Measurements from ENCODE around the gene KDM4C.
"Not testable (repeated sequence)": the region's sequence is repeated elsewhere in the genome, so short reads cannot be mapped to it uniquely, and the experiment has no call there.

Gene KDM4C

DNA sequence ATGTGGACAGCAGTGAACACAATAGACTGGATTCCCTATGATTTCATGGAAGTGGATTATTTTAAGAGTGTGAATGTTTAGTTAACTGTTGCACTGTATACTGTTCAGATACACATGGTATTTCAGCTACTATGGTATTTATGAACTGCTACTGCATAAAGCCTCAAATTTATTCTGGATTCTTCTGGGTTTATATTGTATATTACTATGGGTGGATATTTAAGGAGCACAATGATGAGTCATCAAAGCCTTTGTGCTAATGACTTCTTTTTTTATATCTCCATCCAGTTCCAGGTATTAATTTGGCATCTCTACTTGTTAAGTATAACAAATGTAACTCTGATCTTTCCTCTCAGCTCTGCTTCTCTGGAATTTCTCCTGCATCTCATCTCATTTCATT lies 6.8 kb downstream of the KDM4C start:
- H3K4me3 ChIP-seq (ENCODE audit: low read depth, low read length), result no peak overlapping the region
- DNase-seq (ENCODE audit: low read depth), result no peak
- TF ChIP-seq, protein P1, sequence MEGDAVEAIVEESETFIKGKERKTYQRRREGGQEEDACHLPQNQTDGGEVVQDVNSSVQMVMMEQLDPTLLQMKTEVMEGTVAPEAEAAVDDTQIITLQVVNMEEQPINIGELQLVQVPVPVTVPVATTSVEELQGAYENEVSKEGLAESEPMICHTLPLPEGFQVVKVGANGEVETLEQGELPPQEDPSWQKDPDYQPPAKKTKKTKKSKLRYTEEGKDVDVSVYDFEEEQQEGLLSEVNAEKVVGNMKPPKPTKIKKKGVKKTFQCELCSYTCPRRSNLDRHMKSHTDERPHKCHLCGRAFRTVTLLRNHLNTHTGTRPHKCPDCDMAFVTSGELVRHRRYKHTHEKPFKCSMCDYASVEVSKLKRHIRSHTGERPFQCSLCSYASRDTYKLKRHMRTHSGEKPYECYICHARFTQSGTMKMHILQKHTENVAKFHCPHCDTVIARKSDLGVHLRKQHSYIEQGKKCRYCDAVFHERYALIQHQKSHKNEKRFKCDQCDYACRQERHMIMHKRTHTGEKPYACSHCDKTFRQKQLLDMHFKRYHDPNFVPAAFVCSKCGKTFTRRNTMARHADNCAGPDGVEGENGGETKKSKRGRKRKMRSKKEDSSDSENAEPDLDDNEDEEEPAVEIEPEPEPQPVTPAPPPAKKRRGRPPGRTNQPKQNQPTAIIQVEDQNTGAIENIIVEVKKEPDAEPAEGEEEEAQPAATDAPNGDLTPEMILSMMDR (IDR thresholded peaks at IDR 0.05; ENCODE audit: insufficient read depth, low read depth, low read length, missing control alignments), result no peak

DNA sequence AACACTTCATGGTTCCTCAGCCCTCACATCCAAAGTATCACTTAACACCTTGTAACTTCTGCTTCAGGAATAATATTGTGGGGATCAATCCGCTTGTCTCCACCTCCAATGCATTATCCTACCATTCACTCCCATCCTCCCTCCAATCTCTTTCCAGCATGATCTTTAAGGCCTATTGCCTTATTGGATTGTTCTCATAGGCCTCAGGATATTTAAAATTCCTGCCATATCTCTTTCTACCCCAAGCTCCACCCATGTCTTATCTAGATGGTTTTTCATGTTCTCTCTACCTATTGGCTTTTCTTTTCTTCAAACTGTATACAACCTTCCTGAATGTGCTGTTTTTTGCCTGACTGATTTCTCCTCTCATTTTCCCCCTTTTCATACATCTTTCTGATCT lies 7.2 kb downstream of the KDM4C start:
- TF ChIP-seq, protein P1 (IDR thresholded peaks at IDR 0.05; ENCODE audit: insufficient read depth, low read depth, low read length, missing control alignments), result no peak
- no peak for DNase-seq (ENCODE audit: low read depth)
- H3K4me3 ChIP-seq (ENCODE audit: low read depth, low read length), result no peak overlapping the region

DNA sequence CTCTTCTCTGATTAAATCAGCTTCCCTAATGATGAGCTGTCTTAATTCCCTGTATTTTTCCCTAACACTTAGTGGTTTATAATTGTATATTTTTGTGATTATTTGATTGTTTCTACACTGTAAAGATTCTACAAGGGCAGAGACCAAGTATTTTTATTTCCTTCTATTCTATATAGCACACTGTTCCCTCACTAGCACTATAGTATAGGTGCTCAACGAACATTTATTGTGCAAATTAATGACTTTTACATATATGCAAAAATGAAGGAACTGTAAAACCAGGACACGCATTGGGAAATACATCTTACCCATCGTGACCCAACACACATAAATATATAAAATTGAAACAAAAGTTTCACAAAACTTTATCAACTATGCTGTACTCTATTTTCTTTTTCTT lies 7.6 kb downstream of the KDM4C start:
- no peak overlapping the region for H3K4me3 ChIP-seq (ENCODE audit: low read depth, low read length)
- DNase-seq (ENCODE audit: low read depth), result no peak
- TF ChIP-seq, protein P1 (IDR thresholded peaks at IDR 0.05; ENCODE audit: insufficient read depth, low read depth, low read length, missing control alignments), result no peak

DNA sequence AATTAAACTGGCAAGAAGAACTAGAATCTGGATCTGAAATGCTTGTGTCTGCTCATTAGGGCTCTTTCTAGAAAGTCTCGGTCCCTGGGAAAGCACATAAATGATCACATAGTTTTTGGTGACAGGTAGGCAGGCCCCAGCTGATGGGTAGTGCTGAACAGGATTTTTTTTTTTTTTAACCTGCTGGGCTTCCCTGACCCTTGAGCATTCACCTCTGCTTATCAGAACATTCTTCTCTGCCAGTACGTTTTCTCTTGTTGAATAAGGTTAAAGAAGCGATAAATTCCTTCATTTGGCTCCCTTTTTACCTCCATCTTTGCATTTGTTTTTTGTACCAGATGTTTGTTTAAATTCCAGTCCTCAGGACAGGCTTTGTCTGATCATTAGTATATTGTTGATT lies 8.8 kb downstream of the KDM4C start:
- DNase-seq (ENCODE audit: low read depth), result no peak
- TF ChIP-seq, protein P1 (IDR thresholded peaks at IDR 0.05; ENCODE audit: insufficient read depth, low read depth, low read length, missing control alignments), result no peak
- no peak overlapping the region for H3K4me3 ChIP-seq (ENCODE audit: low read depth, low read length)

DNA sequence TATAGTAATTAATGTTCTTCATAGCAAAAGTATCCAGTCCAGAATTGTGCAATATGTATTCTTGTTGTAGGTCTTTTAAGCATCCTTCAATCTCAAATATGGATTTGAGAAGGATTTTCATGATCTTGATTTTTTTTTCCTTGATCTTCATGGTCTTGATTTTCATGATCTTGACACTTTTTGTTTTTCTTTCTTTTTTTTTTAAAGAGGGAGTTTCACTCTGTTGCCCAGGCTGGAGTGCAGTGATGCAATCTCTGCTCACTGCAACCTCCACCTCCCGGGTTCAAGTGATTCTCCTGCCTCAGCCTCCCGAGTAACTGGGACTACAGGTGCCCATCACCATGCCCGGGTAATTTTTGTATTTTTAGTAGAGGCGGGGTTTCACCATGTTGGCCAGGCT lies 10.8 kb downstream of the KDM4C start:
- H3K4me3 ChIP-seq (ENCODE audit: low read depth, low read length); DNase-seq (ENCODE audit: low read depth): not testable (repeated sequence)

DNA sequence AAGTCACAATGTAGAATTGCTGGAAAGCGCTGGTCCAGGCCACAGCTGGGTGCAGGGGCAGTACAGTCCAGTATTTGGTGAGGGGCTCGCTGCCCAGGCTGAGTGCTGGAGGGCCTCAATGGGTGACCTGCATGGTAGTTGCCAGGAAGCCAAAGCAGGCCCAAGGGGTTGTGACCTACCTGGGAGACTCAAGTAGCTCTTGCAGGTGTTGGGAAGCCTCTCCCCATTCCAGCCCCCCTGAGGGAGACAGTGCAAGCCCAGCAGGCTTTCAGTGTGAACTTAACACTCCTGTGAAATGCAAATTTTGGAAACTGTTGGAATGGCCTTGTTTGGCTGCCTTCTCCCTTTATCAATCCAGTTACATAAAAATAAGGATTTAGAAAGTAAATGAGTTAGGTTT lies 13.9 kb downstream of the KDM4C start:
- no peak overlapping the region for H3K4me3 ChIP-seq (ENCODE audit: low read depth, low read length)

DNA sequence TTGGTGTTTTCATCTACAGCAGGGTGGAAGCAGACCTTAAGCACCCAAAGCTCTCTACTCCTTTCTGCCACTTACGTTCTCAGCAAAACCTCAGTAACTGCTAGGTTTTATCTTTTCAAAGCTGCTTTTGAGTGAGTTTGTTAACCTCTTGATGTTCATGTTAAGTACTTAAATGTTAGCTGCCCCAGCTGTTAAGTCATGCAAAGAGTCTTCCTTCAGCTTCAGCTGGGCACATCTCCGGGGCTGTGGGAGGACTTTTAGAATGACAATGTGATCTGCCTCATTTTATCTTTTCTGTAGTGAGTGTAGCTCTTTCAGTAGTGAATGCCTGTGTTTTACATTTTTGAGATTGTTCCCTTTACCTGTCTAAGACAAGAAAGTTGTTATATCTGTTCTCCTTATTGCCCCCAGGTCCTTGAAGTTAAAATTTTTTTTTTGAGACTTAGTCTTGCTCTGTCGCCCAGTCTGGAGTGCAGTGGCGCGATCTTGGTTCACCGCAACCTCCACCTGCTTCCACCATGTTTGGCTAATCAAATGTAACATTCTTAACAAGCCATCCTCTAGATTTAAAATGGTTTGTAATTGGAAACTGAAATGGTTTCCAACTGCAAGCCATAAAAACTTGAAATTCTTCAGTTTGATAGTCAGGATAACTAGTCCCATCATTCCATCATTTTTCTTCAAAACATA lies 19.6 kb downstream of the KDM4C start:
- TF ChIP-seq, protein P1 (IDR thresholded peaks at IDR 0.05; ENCODE audit: insufficient read depth, low read depth, low read length, missing control alignments), result no peak
- 0 out of 2 replicates have a peak overlapping the region, but pooled peaks have one; percentile 2 for H3K4me3 ChIP-seq (ENCODE audit: low read depth, low read length)
- peak; percentile 37 for DNase-seq (ENCODE audit: low read depth)

More for the DNA sequence above, 13.9 kb downstream of the KDM4C start:
- no peak for DNase-seq (ENCODE audit: low read depth)
- TF ChIP-seq, protein P1 (IDR thresholded peaks at IDR 0.05; ENCODE audit: insufficient read depth, low read depth, low read length, missing control alignments), result no peak
